Activated gamma-delta T cell treated with anti-CD3 and anti-CD28 coated beads, Interleukin-2, amount 50 U/mL, for 16 hours (primary cell): ENCODE measurements around the gene NASP.
"Not testable (repeated sequence)": the region's sequence is repeated elsewhere in the genome, so short reads cannot be mapped to it uniquely, and the experiment has no call there.

Source experiments
- DNase-seq: peaks from one replicate; pipeline ENCODE4 v3.0.0-alpha.2; 2020; ENCODE audit warnings: low read depth

NASP gene

GRCh38 chr1:45569962-45570581 is 13.8 kb upstream of the NASP start:
- peak; percentile 59 for DNase-seq

- no peak for DNase-seq
Observed at GRCh38 chr1:45570631-45571030, 13.2 kb upstream of the NASP start.

- DNase-seq: no peak
Observed at GRCh38 chr1:45573231-45573804, 10.5 kb upstream of the NASP start.

- no peak for DNase-seq
Observed at GRCh38 chr1:45574105-45574626, 9.7 kb upstream of the NASP start.

GRCh38 chr1:45583264-45583665 is 576 bp upstream of the NASP start:
- peak; percentile 90 for DNase-seq

- DNase-seq: peak; percentile 77
Observed at GRCh38 chr1:45584351-45585109, 689 bp downstream of the NASP start.

GRCh38 chr1:45585110-45585426 is 1.2 kb downstream of the NASP start:
- DNase-seq: no peak

- no peak for DNase-seq
Observed at GRCh38 chr1:45585496-45586075, 1.7 kb downstream of the NASP start.

GRCh38 chr1:45586769-45587168 is 2.9 kb downstream of the NASP start:
- DNase-seq: no peak

- DNase-seq: no peak
Observed at GRCh38 chr1:45589861-45590260, 6.0 kb downstream of the NASP start.

GRCh38 chr1:45594412-45594811 is 10.6 kb downstream of the NASP start:
- DNase-seq: no peak

GRCh38 chr1:45596765-45597164 is 12.9 kb downstream of the NASP start:
- not testable (repeated sequence) for DNase-seq

- no peak for DNase-seq
Observed at GRCh38 chr1:45604239-45604638, 20.4 kb downstream of the NASP start.

- DNase-seq: no peak
Observed at GRCh38 chr1:45607404-45608074, 23.7 kb downstream of the NASP start.

- no peak for DNase-seq
Observed at GRCh38 chr1:45608175-45609156, 24.6 kb downstream of the NASP start.

- no peak for DNase-seq
Observed at GRCh38 chr1:45610589-45611226, 26.9 kb downstream of the NASP start.

- DNase-seq: no peak
Observed at GRCh38 chr1:45612941-45613579, 29.2 kb downstream of the NASP start.

GRCh38 chr1:45615885-45616284 is 32.0 kb downstream of the NASP start:
- DNase-seq: no peak

- DNase-seq: no peak
Observed at GRCh38 chr1:45617618-45618017, 33.8 kb downstream of the NASP start.
